GM23338 (cell line): ENCODE measurements around the gene ZC3H12C.

Experiments
- CTCF ChIP-seq, 2 experiments: fragments of 200-600 bp in 1 of 2; sonication (generic) in 1 of 2; conservative IDR thresholded peaks; 2 replicates each; pipeline versions ENCODE4 v1.5.1 to v1.6.1; 2016 to 2017; ENCODE audit warnings: antibody characterized with exemption in 2 of 2, low read depth in 2 of 2, mild to moderate bottlenecking in 2 of 2, moderate library complexity in 1 of 2
- EZH2 ChIP-seq: fragments of 200-600 bp; sonication (generic); IDR thresholded peaks from one replicate; pipeline ENCODE4 v1.8.0; 2017; ENCODE audit warnings: antibody characterized with exemption, mild to moderate bottlenecking, low read depth; ENCODE audit not compliant: unreplicated experiment
- POLR2AphosphoS5 ChIP-seq: IDR thresholded peaks from 2 replicates; pipeline ENCODE4 v1.6.1; 2016; ENCODE audit warnings: antibody characterized with exemption, low read depth

- TF ChIP-seq POLR2AphosphoS5 (no peak), CTCF (conservative IDR thresholded peaks at IDR 0.05; ENCODE audit: low read depth in 2 of 2) (no peak), EZH2 (no peak)
Observed at GRCh38 chr11:110095554-110095953, 2.4 kb downstream of the ZC3H12C start.
